HG03135 (cell line): ENCODE measurements around the gene GALP.
"Not testable (repeated sequence)": the region's sequence is repeated elsewhere in the genome, so short reads cannot be mapped to it uniquely, and the experiment has no call there.

Source experiments
- ATAC-seq: cut with Tn5 transposase; IDR thresholded peaks from one replicate; pipeline ENCODE4 v1.9.1; 2021; ENCODE audit warnings: mild to moderate bottlenecking, moderate library complexity; ENCODE audit not compliant: unreplicated experiment

The GALP gene

DNA sequence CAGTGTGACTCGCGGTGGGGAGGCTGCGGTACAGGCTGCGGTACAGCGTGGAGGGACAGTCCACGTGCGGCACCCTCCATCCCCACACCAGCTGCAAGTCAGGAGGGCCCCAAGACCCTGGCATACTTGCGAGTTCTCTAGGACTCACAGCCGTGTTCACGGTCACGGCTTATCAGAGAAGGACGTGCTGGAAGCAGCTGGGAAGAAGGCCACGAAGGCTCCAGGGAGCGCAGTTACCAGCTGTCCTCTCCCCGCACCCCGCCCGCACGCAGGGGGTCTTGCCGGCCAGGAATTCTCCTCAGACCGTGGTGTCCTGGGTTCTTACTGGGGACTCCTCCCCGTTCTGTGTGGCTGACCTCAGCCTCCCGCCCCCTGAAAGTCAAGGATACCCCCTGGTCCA is 28.5 kb upstream of the GALP start:
- no peak for ATAC-seq

DNA sequence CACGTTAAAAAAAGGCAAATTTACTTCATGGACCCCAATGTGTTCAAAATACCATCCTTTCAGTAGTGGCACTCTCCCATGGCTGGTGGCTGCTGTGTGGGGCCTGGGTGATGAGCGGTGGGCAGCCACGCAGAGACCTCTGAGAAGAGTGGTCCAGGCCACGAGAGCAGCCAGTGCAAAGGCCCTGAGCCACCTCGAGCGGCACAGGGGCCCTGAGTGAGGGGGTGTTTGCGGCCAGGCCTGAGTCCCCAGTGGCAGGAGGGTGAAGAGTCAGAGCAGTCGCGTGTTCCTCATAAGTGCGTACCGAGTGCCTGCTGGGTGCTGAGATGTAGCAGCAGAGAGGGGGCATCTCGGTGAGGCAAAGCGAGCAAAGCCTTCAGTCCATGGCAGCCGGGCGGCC is 27.7 kb upstream of the GALP start:
- no peak for ATAC-seq

DNA sequence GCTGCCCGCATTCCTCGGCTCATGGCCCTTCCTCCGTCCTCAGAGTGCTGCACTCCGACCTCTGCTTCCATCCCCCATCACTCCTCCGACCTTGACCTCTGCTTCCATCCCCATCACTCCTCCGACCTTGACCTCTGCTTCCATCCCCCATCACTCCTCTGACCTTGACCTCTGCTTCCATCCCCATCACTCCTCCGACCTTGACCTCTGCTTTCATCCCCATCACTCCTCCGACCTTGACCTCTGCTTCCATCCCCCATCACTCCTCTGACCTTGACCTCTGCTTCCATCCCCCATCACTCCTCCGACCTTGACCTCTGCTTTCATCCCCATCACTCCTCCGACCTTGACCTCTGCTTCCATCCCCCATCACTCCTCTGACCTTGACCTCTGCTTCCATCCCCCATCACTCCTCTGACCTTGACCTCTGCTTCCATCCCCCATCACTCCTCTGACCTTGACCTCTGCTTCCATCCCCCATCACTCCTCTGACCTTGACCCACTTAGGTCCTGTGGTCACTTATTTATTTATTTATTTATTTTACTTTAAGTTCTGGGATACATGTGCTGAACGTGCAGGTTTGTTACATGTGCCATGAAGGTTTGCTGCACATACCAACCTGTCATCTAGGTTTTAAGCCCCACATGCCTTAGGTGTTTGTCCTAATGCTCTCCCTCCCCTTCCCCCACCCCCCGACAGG is 26.7 kb upstream of the GALP start:
- not testable (repeated sequence) for ATAC-seq

- ATAC-seq = no peak
Measured at GRCh38 chr19:56149656-56150038, 26.2 kb upstream of the GALP start.

DNA sequence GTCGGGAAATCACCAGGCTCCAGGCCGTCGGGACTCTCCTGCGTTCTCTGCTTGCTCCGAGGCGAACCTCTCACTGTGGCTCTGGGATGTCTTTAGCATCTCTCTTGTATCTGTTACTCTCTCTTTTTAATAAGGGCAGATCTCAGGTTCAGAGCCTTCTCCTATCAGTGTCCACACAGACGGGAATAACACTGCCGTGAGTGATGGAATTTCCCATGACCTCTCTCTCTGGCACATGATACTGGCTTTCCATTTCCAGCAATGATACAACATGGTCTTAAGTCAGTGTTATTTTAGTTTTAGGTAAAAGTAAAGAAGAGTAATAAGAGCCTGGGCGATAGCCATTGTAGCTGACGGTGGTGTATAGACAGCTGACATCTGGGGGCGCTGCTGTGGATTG is 25.4 kb upstream of the GALP start:
- no peak for ATAC-seq

DNA sequence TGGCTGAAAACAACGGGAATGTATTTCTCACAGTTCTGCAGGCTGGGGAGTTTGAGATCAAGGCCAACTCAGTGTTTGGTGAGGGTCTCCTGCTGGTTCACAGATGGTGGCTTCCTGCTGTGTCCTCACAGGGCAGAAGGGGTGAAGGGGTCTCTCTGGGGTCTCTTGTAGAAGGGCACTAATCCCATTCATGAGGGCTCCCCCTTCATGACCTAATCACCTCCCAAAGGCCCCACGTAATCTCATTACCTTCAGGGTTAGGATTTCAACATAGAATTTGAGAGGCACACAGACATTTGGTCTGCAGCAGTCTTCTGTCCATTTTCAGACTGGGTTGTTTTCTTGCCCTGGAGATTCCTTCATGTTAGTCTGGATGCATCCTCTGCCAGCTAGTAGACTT is 23.2 kb upstream of the GALP start:
- ATAC-seq = no peak

- ATAC-seq = no peak
Measured at GRCh38 chr19:56153507-56153906, 22.3 kb upstream of the GALP start.

DNA sequence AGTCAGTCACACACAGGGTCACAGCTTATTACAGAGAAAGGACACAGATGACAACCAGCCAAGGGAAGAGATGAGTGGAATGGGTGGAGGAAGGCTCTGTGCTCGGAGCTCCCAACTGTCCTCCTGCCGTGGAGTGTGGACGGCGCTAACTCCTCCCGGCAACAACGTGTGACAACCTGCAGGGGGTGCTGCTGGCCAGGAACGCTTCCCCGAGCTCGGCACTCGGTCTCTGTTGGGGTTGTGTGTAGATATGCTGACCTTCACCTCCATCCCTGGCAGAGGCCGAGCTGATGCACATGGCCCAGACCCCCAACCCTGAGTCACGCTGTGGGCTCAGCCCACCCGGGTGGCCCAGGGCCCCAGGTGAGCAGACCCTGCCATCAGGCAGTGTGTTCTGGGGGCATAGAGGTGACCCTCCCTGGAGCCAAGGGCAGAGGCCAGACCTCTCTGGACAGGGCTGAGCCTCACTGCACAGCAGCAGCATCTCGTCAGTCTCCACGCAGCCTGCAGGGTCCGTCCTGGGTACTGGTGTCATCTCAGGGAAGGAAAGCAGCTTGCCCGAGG is 20.6 kb upstream of the GALP start:
- ATAC-seq = no peak

- ATAC-seq = no peak
Measured at GRCh38 chr19:56156768-56157167, 19.0 kb upstream of the GALP start.

- no peak for ATAC-seq
Measured at GRCh38 chr19:56158170-56158757, 17.5 kb upstream of the GALP start.

GRCh38 chr19:56159009-56159559 is 16.7 kb upstream of the GALP start:
- no peak for ATAC-seq

DNA sequence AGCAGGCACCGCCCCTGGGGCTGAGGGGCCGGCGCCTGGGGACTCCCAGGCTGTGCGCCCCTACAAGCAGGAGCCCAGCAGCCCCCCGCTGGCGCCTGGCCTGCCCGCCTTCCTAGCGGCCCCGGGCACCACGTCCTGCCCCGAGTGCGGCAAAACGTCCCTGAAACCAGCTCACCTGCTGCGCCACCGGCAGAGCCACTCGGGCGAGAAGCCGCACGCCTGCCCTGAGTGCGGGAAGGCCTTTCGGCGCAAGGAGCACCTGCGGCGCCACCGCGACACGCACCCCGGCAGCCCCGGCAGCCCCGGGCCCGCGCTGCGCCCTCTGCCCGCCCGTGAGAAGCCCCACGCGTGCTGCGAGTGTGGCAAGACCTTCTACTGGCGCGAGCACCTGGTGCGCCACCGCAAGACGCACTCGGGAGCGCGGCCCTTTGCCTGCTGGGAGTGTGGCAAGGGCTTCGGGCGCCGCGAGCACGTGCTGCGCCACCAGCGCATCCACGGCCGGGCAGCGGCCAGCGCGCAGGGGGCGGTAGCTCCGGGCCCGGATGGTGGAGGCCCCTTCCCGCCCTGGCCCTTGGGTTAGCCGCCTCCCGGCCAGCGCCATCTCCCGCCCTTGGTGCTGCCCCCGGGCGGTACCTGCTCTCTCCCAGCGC is 16.1 kb upstream of the GALP start:
- no peak for ATAC-seq

GRCh38 chr19:56161534-56161933 is 14.3 kb upstream of the GALP start:
- ATAC-seq = no peak

DNA sequence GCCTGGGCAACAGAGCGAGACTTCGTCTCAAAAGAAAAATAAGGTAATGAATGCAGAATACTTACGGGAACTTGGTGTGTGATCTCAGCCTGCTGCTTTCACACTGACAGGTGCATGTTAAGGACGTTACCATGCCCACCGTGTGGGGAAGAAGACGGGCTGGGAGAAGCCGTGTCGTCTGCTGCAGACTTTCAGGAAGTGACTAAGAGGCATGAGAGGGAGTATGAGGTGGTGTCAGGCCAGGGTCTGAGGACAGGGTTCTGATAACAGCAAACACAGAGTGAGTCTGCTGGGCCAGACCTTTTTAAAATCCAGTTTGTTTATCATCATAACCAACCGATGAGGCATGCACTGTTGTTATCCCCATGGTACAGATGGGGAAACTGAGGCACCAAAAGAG is 13.6 kb upstream of the GALP start:
- ATAC-seq = no peak

- no peak for ATAC-seq
Measured at GRCh38 chr19:56163097-56163496, 12.7 kb upstream of the GALP start.

- no peak for ATAC-seq
Measured at GRCh38 chr19:56167064-56167578, 8.7 kb upstream of the GALP start.

DNA sequence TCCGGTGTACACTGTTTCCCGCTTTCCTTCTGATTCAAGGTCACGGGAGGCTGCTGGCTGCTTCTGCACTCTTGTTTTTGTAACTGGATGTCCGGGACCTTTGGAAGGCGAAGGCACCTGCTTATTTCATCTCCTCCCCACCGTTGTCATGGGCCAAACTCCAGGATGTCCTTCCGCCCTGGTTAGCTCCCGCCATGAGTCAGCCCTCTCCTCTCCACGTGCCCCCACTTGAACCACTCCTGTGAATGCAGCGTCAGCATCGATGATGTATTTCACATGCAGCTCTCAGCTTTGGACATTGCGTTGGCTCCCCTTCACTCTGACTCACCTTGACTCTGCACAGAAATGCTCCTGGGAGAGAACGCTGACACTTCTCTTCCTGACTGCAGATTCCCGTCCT is 5.5 kb upstream of the GALP start:
- no peak for ATAC-seq

GRCh38 chr19:56174086-56174485 is 1.7 kb upstream of the GALP start:
- ATAC-seq = no peak

DNA sequence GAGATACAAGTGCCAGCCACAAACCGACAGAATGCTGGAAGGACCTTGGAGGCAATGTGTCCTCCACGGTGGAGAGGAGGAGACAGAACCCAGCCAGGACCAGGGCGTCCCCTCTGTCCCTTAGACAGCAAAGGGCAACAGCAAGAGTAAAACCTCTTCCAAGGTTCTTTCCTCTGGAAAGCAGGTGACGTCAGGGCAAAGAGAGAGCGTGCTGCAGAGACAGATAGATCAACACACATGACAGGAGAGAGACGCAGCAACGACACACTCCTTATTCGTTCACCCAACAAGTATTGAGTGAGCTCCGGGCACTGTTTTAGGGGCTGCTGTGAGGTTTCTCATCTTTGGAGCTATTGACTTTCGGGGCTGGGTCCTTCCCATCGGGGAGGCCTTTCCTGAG is 1.3 kb upstream of the GALP start:
- ATAC-seq = no peak

- not testable (repeated sequence) for ATAC-seq
Measured at GRCh38 chr19:56176310-56176709, 502 bp downstream of the GALP start.

- ATAC-seq = no peak
Measured at GRCh38 chr19:56176881-56177280, 1.1 kb downstream of the GALP start.
